ENCODE results near the gene LRP1. TPM values are rescaled to one million over a fixed set of nuclear protein-coding genes. Genes with fewer than 3 reads are reported as not detected.

Gene LRP1
- total RNA-seq, 1 experiment from 2014 or later, result 12.4 TPM

GRCh38 chr12:57164454-57164853 is 36.2 kb downstream of the LRP1 start:
- no peak overlapping the region for H3K4me3 Mint-ChIP-seq (ENCODE audit: low read depth, unreplicated experiment)
- no peak for DNase-seq
- no TSS peak for BruUV-seq (replicated peaks)
- H3K4me1 Mint-ChIP-seq (ENCODE audit: low read depth, unreplicated experiment), result peaks cover 23% of the 10 kb centered on the region
- no peaks in the 10 kb centered on the region for H3K9me3 Mint-ChIP-seq (ENCODE audit: low read depth, unreplicated experiment)
- TF ChIP-seq CTCF (IDR thresholded peaks at IDR 0.05; ENCODE audit: unreplicated experiment), result no peak
- H3K27me3 Mint-ChIP-seq (ENCODE audit: unreplicated experiment), result peaks cover 11% of the 10 kb centered on the region
- no peaks in the 10 kb centered on the region for H3K36me3 Mint-ChIP-seq (ENCODE audit: insufficient read depth, unreplicated experiment)
- CTCF ChIA-PET, result no interaction called here
- intact Hi-C loops (cut with micrococcal nuclease; ENCODE audit: unreplicated experiment), result no loop called here
- no peak overlapping the region for H3K27ac Mint-ChIP-seq (ENCODE audit: unreplicated experiment)

GRCh38 chr12:57164966-57165625 is 36.8 kb downstream of the LRP1 start:
- Mint-ChIP-seq H3K9me3 (ENCODE audit: low read depth, unreplicated experiment) (no peaks in the 10 kb centered on the region), H3K36me3 (ENCODE audit: insufficient read depth, unreplicated experiment) (no peaks in the 10 kb centered on the region), H3K27me3 (ENCODE audit: unreplicated experiment) (peaks cover 11% of the 10 kb centered on the region), H3K27ac (ENCODE audit: unreplicated experiment) (no peak overlapping the region), H3K4me3 (ENCODE audit: low read depth, unreplicated experiment) (no peak overlapping the region), H3K4me1 (ENCODE audit: low read depth, unreplicated experiment) (peaks cover 23% of the 10 kb centered on the region)
- CTCF ChIA-PET, result interaction anchor here (1.0 kb wide), 2 partner anchors 11 to 37 kb away, joined by 3 to 4 read pairs; partner anchors contain the start of gene LRP1
- TF ChIP-seq CTCF (IDR thresholded peaks at IDR 0.05; ENCODE audit: unreplicated experiment), result no peak
- intact Hi-C loops (cut with micrococcal nuclease; ENCODE audit: unreplicated experiment), result no loop called here
- no peak for DNase-seq
- BruUV-seq (replicated peaks), result no TSS peak

GRCh38 chr12:57165741-57166140 is 37.5 kb downstream of the LRP1 start:
- CTCF ChIA-PET, result interaction anchor here (1.0 kb wide), 2 partner anchors 10 to 38 kb away, joined by 3 to 4 read pairs; partner anchors contain the start of gene LRP1
- H3K36me3 Mint-ChIP-seq (ENCODE audit: insufficient read depth, unreplicated experiment), result no peaks in the 10 kb centered on the region
- peaks cover 23% of the 10 kb centered on the region for H3K4me1 Mint-ChIP-seq (ENCODE audit: low read depth, unreplicated experiment)
- intact Hi-C loops (cut with micrococcal nuclease; ENCODE audit: unreplicated experiment), result no loop called here
- peaks cover 13% of the 10 kb centered on the region for H3K27me3 Mint-ChIP-seq (ENCODE audit: unreplicated experiment)
- H3K27ac Mint-ChIP-seq (ENCODE audit: unreplicated experiment), result no peak overlapping the region
- peak; percentile 64 for DNase-seq
- TF ChIP-seq CTCF (IDR thresholded peaks at IDR 0.05; ENCODE audit: unreplicated experiment), result no peak
- H3K9me3 Mint-ChIP-seq (ENCODE audit: low read depth, unreplicated experiment), result no peaks in the 10 kb centered on the region
- no TSS peak for BruUV-seq (replicated peaks)
- H3K4me3 Mint-ChIP-seq (ENCODE audit: low read depth, unreplicated experiment), result no peak overlapping the region

GRCh38 chr12:57166971-57167371 is 38.7 kb downstream of the LRP1 start:
- Mint-ChIP-seq H3K36me3 (ENCODE audit: insufficient read depth, unreplicated experiment) (no peaks in the 10 kb centered on the region), H3K4me1 (ENCODE audit: low read depth, unreplicated experiment) (peaks cover 23% of the 10 kb centered on the region), H3K9me3 (ENCODE audit: low read depth, unreplicated experiment) (no peaks in the 10 kb centered on the region), H3K27me3 (ENCODE audit: unreplicated experiment) (peaks cover 24% of the 10 kb centered on the region), H3K4me3 (ENCODE audit: low read depth, unreplicated experiment) (no peak overlapping the region), H3K27ac (ENCODE audit: unreplicated experiment) (no peak overlapping the region)
- no peak for TF ChIP-seq CTCF (IDR thresholded peaks at IDR 0.05; ENCODE audit: unreplicated experiment)
- DNase-seq, result peak; percentile 28
- BruUV-seq (replicated peaks), result no TSS peak
- CTCF ChIA-PET, result no interaction called here
- intact Hi-C loops (cut with micrococcal nuclease; ENCODE audit: unreplicated experiment), result no loop called here

Data from Calu3 (cell line).